LNCAP (cell line): ENCODE measurements around the gene MTHFD1L.

Experiments
- CTCF ChIP-seq: fragments of 450-650 bp; IDR thresholded peaks from 2 replicates; pipeline ENCODE4 v1.5.1; 2017; ENCODE audit warnings: mild to moderate bottlenecking

MTHFD1L gene

GRCh38 chr6:151130329-151130728 lies 264.8 kb downstream of the MTHFD1L start:
- TF ChIP-seq CTCF, result no peak

GRCh38 chr6:151131324-151132007 lies 266.0 kb downstream of the MTHFD1L start:
- TF ChIP-seq CTCF, result no peak

GRCh38 chr6:151136141-151136755 lies 270.7 kb downstream of the MTHFD1L start:
- TF ChIP-seq CTCF, result no peak

GRCh38 chr6:151137542-151137941 lies 272.0 kb downstream of the MTHFD1L start:
- no peak for TF ChIP-seq CTCF

GRCh38 chr6:151139524-151139923 lies 274.0 kb downstream of the MTHFD1L start:
- no peak for TF ChIP-seq CTCF

GRCh38 chr6:151140767-151141166 lies 275.3 kb downstream of the MTHFD1L start:
- TF ChIP-seq CTCF, result no peak

- no peak for TF ChIP-seq CTCF
Observed at GRCh38 chr6:151141685-151142084, 276.2 kb downstream of the MTHFD1L start.

- no peak for TF ChIP-seq CTCF
Observed at GRCh38 chr6:151142676-151143075, 277.2 kb downstream of the MTHFD1L start.
